GM04504 (cell line): ENCODE measurements around the gene SNRNP25.

ENCODE experiments used
- DNase-seq: peaks from one replicate; pipeline ENCODE4 v3.0.0-alpha.2; 2012; ENCODE audit warnings: low read depth

The SNRNP25 gene

GRCh38 chr16:78444-79150 is 25.0 kb downstream of the SNRNP25 start:
- no peak for DNase-seq

DNA sequence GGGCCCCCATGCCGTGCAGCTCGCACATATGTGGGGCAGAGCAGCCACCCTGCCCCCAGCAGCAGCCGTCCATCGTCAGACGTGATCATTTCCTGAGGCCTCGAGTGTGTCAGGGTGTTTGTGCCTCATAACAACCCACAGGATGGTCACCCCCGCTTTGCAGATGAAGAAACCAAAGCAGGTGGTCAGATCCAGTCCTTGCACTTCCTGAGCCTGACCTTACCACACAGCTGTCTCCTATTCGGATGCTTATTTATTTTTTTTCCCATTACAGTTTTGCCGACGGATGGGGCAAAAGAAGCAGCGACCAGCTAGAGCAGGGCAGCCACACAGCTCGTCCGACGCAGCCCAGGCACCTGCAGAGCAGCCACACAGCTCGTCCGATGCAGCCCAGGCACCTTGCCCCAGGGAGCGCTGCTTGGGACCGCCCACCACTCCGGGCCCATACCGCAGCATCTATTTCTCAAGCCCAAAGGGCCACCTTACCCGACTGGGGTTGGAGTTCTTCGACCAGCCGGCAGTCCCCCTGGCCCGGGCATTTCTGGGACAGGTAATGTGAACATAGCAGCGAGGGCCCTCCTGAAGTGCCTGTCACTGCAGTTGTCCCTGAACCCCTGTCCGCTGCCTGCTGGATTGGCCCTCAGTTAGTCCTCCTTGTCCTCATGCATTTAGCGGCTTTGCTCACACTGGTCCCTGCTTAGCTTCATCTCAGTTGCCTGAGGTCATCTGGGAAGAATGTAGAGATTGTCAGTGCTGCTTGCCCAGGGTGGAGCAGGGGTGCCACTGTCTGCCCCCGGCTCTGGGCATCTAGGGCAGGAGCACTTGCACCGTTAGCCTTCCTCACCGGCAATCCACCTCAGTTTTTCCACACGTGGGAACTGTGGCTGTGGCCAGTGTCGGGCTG is 25.8 kb downstream of the SNRNP25 start:
- no peak for DNase-seq

- no peak for DNase-seq
Observed at GRCh38 chr16:83060-83603, 29.5 kb downstream of the SNRNP25 start.

GRCh38 chr16:83781-84615 is 30.4 kb downstream of the SNRNP25 start:
- DNase-seq: no peak

DNA sequence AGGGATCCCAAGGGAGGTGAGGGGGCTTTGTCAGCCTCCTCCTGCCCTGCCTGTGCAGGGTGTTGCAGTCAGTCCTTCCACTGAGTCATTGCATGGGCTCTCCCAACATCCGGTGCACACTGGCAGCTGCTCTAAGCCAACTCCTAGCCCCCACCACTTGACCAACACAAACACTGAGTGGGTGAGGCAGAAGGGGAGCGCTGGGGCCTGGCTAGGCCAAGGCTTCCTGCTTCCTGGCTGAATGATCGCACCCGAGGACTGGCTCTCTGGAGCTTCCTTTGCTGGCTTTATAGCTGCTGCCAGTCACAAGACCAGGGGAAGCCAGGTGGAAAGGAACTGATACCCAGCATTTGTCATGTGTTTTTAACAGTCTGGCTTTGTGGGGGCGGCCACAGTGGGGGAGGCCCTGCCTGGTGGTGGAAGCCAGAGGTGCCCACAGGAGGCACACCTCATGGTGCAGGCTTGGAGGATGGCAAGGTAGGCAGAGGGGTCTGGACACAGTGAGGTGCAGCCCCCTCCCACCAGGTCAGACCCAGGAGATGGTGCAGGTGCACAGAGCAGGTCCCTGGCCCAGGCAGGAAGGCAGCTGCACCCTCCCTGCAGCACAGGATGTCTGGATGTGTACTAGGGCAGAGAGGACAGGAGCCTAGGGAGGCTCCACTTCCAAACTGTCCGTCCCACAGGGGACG is 31.2 kb downstream of the SNRNP25 start:
- DNase-seq: peak; percentile 74

DNA sequence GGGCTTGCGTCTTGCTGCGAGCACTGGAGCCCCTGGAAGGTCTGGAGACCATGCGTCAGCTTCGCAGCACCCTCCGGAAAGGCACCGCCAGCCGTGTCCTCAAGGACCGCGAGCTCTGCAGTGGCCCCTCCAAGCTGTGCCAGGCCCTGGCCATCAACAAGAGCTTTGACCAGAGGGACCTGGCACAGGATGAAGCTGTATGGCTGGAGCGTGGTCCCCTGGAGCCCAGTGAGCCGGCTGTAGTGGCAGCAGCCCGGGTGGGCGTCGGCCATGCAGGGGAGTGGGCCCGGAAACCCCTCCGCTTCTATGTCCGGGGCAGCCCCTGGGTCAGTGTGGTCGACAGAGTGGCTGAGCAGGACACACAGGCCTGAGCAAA is 31.8 kb downstream of the SNRNP25 start:
- DNase-seq: no peak

DNA sequence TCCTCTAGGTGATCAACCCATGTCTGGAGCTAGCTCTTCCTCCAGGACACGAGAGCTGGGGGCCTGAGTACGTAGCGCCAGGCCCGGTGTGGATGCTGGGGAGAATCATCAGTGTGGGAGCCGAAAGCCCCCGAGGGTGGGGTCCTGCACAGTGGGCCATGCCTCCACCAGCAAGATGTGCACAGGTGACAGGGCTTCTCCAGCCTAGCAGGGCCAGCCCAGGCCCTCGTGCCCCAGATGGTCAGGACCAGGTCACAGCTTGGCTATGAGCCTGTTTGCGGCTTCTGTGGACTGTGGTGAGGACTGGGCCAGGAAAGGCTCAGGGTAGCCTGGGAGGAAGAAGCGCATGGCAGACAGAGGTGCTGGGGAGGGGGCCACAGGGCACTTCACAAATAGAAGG is 32.2 kb downstream of the SNRNP25 start:
- DNase-seq: no peak

DNA sequence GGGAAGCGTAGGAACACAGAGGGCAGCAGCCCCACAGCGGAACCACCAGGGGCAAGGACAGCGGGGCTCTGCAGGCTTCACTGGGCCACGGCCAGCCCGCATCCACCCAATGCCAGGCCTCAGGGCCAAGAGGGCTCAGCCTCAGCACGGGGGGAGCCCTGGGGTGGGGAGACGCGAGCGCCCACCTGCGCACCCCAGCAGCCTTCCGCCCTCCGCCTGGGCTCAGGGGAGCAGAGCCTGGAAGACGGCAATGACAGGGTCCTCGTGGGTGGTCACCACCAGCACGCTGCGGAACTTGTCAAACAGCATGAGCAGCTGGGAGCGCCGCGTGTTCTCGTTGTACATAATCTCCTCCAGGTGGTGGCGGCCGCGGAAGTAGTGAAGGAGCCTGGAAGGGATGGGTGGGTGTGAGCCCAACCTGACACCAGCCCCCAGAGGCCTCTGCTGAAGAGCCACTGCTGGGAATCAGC is 32.9 kb downstream of the SNRNP25 start:
- no peak for DNase-seq

- DNase-seq: no peak
Observed at GRCh38 chr16:88613-89012, 35.0 kb downstream of the SNRNP25 start.

DNA sequence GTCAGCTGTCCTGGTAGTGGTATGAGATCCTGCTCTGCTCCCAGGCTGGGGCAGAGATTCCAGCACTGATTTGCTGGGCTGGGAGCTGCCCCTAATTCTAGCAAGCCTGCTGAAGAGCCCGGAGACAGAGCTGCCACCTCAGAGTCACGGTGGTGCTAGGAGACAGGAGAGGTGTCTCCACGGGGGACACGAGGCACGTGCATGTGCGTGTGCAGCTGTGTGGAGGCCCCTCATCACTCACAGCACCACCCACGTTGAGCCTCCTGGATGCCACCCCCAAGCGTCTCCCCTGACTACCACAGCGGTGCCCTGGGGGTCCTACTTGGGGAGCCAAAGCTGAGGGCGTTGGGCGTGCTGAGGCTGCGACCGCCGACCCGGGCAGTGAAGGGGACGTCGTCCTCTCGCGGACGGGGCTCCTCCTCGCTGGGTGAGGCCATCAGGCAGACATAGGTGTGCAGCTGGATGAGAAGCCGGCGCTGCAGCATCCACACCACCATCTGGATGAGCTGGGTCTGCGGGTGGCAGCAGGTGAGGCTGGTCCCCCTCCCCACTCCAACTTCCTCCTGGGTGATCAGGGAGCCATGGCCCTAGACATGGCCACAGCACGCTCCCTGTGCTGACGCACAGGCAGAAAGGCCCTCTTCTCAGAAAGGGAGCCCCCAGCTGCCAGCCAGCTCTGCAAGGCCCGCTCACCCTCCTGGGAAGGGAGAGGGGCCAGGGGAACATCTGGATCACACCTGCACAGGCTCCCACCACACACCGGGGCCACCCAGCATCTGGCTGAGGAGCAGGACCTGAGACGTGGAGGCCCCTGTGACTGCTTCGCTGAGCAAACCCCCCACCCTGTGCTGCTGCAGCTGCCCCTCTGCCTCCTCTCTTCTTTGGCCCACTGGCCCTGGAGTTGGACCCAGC is 36.0 kb downstream of the SNRNP25 start:
- DNase-seq: no peak

DNA sequence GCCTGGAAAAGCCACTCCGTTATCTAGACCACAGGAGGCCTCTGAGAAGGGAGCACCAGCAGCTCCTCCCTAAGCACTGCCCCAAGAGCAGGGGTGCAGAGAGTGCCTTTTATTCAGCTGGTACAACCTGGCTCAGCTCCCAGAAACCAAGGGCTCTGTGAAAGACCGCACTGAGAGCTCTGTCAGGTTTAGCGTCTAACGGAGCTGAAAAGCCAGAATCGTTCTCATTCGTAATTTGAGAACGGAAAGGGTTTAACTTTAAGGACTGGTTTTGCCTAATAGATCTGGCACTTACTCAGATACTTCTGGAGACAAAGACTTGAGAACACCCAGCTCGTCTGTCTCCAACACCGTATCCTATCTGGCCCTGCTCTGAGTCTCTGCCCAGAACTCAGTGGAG is 37.9 kb downstream of the SNRNP25 start:
- DNase-seq: no peak

GRCh38 chr16:92431-93339 is 39.1 kb downstream of the SNRNP25 start:
- DNase-seq: no peak

DNA sequence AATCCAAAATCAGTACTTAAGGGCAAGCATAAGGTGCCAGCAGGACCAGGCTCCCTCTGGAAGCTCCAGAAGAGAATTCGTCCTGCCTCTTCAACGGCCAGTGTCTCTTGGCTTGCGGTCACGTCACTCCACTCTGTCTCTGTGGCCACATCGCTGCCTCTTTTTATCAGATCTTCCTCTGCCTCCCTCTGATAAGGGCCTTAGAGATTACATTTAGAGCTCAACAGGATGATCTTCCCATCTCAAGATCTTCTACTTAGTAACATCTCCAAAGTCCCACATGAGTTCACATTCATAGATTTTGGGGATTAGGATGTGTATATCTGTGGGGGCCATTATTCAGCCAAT is 41.3 kb downstream of the SNRNP25 start:
- no peak for DNase-seq

GRCh38 chr16:96935-97381 is 43.3 kb downstream of the SNRNP25 start:
- peak; percentile 79 for DNase-seq

- DNase-seq: no peak
Observed at GRCh38 chr16:97822-98221, 44.2 kb downstream of the SNRNP25 start.

- no peak for DNase-seq
Observed at GRCh38 chr16:100989-101388, 47.4 kb downstream of the SNRNP25 start.

DNA sequence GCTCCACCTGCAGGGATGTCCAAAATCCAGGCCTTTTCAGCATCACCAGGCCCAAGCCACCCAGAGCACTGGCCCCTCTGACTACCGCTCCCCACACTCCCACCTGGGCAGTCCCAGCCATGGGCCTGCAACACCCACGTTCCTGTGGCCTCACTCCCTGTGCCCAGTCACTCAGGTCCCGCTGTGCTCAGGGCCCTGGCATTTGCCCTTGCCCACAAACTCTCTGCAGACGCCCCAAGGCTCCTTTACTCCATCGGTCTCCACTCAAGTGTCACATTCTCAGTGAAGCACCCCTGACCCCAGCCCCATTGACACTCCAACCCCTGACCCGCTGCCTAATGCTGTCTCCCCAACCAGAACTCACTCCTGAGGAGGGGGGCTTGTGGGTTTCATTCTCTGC is 48.0 kb downstream of the SNRNP25 start:
- no peak for DNase-seq

DNA sequence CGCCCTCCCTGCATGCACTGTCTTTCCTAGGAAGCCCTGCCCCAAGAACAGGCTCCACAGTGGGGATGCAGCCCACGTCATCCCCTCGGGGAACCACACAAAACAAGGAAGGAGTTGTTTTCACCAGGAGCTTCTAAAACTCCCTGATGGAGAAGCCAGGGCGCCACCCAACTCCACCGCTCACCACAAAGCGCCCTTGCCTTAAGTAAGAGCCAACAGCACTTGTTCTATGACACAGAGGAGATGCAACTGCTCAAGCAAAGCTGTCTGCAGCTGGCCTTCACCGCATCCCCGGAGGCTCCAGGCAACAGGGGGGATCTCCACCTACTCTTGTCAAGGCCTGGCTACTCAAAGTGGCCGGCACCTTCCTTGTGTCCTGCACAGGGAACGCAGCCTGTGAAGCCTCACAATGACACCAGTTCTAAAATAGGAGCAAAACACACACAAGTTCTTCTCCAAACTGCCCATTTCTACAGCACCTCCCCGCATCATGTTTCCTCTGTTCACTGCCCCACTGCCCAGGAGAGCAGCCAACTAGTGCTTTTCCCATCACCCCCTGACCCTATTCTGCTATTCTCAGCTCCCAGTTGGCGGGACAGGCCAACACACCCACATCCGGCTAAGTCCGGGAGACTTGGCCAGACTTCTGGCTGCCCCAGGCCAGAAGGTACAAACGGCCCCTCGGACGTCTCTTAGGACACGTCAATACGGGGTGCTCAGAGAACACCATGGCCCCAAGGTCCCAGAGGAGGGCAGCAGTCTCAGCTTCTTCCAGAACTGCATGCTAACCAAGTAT is 48.6 kb downstream of the SNRNP25 start:
- no peak for DNase-seq

DNA sequence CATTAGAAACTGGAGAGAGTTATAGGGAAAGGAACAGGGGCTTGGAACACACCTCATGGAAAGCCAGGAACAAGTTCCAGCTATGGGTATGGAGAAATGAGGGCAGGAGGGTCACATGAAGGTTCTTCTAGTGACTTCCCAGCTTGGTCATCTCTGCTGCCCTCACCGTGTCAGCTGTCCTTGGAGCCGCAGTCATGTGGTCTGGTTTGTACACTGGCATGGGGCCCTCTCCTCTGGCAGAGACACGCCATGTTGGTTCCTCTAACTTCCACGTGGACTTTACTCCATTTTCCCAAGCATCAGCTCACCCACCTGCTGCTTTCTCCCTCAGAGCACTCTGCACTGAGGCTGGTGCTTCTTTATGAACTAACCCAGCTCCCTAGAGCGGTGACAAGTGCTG is 50.7 kb downstream of the SNRNP25 start:
- DNase-seq: no peak
